ENCODE results near the gene GRIA4. TPM values are rescaled to one million over a fixed set of nuclear protein-coding genes. Genes with fewer than 3 reads are reported as not detected.
"Not testable (repeated sequence)": the region's sequence is repeated elsewhere in the genome, so short reads cannot be mapped to it uniquely, and the experiment has no call there.

GRIA4 gene
- total RNA-seq, 2 experiments from 2014 or later, result not detected

GRCh38 chr11:105989124-105989523 lies 379.3 kb downstream of the GRIA4 start:
- no peak overlapping the region for H3K4me3 Mint-ChIP-seq
- H3K27ac Mint-ChIP-seq, result no peak overlapping the region
- H3K4me1 Mint-ChIP-seq (ENCODE audit: low read depth), result no peaks in the 10 kb centered on the region
- DNase-seq, result no peak
- no peaks in the 10 kb centered on the region for H3K27me3 Mint-ChIP-seq
- H3K9me3 Mint-ChIP-seq, result peaks cover 11% of the 10 kb centered on the region
- ChIA-PET POLR2A (no interaction called here), CTCF (no interaction called here)
- intact Hi-C loops (cut with micrococcal nuclease), result no loop called here
- H3K36me3 Mint-ChIP-seq, result peaks cover 8% of the 10 kb centered on the region

GRCh38 chr11:105991888-105992287 lies 382.0 kb downstream of the GRIA4 start:
- no peaks in the 10 kb centered on the region for H3K27me3 Mint-ChIP-seq
- intact Hi-C loops (cut with micrococcal nuclease), result no loop called here
- no peaks in the 10 kb centered on the region for H3K4me1 Mint-ChIP-seq (ENCODE audit: low read depth)
- ChIA-PET POLR2A (no interaction called here), CTCF (no interaction called here)
- no peak overlapping the region for H3K4me3 Mint-ChIP-seq
- H3K27ac Mint-ChIP-seq, result no peak overlapping the region
- peaks cover 31% of the 10 kb centered on the region for H3K36me3 Mint-ChIP-seq
- peaks cover 16% of the 10 kb centered on the region for H3K9me3 Mint-ChIP-seq
- DNase-seq, result no peak

- ChIA-PET POLR2A (no interaction called here), CTCF (no interaction called here)
- Mint-ChIP-seq H3K9me3 (peaks cover 24% of the 10 kb centered on the region), H3K27ac (no peak overlapping the region), H3K27me3 (no peaks in the 10 kb centered on the region), H3K36me3 (peaks cover 69% of the 10 kb centered on the region), H3K4me3 (no peak overlapping the region), H3K4me1 (ENCODE audit: low read depth) (peaks cover 11% of the 10 kb centered on the region)
- intact Hi-C loops (cut with micrococcal nuclease), result no loop called here
- no peak for DNase-seq
Measured at GRCh38 chr11:106001304-106002012, 391.6 kb downstream of the GRIA4 start.

- H3K36me3 Mint-ChIP-seq, result peaks cover 74% of the 10 kb centered on the region
- H3K27ac Mint-ChIP-seq; H3K4me1 Mint-ChIP-seq (ENCODE audit: low read depth); CTCF ChIA-PET; POLR2A ChIA-PET; H3K27me3 Mint-ChIP-seq; H3K4me3 Mint-ChIP-seq; DNase-seq; intact Hi-C loops (cut with micrococcal nuclease): not testable (repeated sequence)
- peaks cover 22% of the 10 kb centered on the region for H3K9me3 Mint-ChIP-seq
Measured at GRCh38 chr11:106003094-106003493, 393.2 kb downstream of the GRIA4 start.

GRCh38 chr11:106011481-106011880 lies 401.6 kb downstream of the GRIA4 start:
- DNase-seq, result no peak
- Mint-ChIP-seq H3K9me3 (no peaks in the 10 kb centered on the region), H3K36me3 (peaks cover 61% of the 10 kb centered on the region), H3K27ac (no peak overlapping the region), H3K27me3 (no peaks in the 10 kb centered on the region), H3K4me1 (ENCODE audit: low read depth) (peaks cover 33% of the 10 kb centered on the region), H3K4me3 (no peak overlapping the region)
- ChIA-PET POLR2A (no interaction called here), CTCF (no interaction called here)
- intact Hi-C loops (cut with micrococcal nuclease), result no loop called here

- Mint-ChIP-seq H3K27ac (no peak overlapping the region), H3K27me3 (no peaks in the 10 kb centered on the region), H3K9me3 (no peaks in the 10 kb centered on the region), H3K4me1 (ENCODE audit: low read depth) (peaks cover 41% of the 10 kb centered on the region), H3K4me3 (no peak overlapping the region), H3K36me3 (peaks cover 49% of the 10 kb centered on the region)
- intact Hi-C loops (cut with micrococcal nuclease), result no loop called here
- ChIA-PET CTCF (no interaction called here), POLR2A (interaction anchor here (0.6 kb wide), 1 partner anchor 173 kb away, joined by 3 read pairs; no protein-coding TSS in a partner anchor)
- DNase-seq, result no peak
Measured at GRCh38 chr11:106012744-106013143, 402.9 kb downstream of the GRIA4 start.

GRCh38 chr11:106014035-106014434 lies 404.2 kb downstream of the GRIA4 start:
- peaks cover 38% of the 10 kb centered on the region for H3K36me3 Mint-ChIP-seq
- no peaks in the 10 kb centered on the region for H3K27me3 Mint-ChIP-seq
- no peaks in the 10 kb centered on the region for H3K9me3 Mint-ChIP-seq
- ChIA-PET CTCF (no interaction called here), POLR2A (no interaction called here)
- no peak overlapping the region for H3K27ac Mint-ChIP-seq
- intact Hi-C loops (cut with micrococcal nuclease), result no loop called here
- DNase-seq, result no peak
- H3K4me1 Mint-ChIP-seq (ENCODE audit: low read depth), result peaks cover 51% of the 10 kb centered on the region
- no peak overlapping the region for H3K4me3 Mint-ChIP-seq

GRCh38 chr11:106014620-106015019 lies 404.7 kb downstream of the GRIA4 start:
- Mint-ChIP-seq H3K4me3 (no peak overlapping the region), H3K27me3 (no peaks in the 10 kb centered on the region), H3K4me1 (ENCODE audit: low read depth) (peaks cover 53% of the 10 kb centered on the region), H3K36me3 (peaks cover 33% of the 10 kb centered on the region), H3K9me3 (no peaks in the 10 kb centered on the region), H3K27ac (no peak overlapping the region)
- POLR2A ChIA-PET, result no interaction called here
- CTCF ChIA-PET, result no interaction called here
- intact Hi-C loops (cut with micrococcal nuclease), result no loop called here
- DNase-seq, result no peak

GRCh38 chr11:106015066-106015465 lies 405.2 kb downstream of the GRIA4 start:
- ChIA-PET POLR2A (no interaction called here), CTCF (no interaction called here)
- no peaks in the 10 kb centered on the region for H3K27me3 Mint-ChIP-seq
- no peak overlapping the region for H3K27ac Mint-ChIP-seq
- DNase-seq, result no peak
- H3K36me3 Mint-ChIP-seq, result peaks cover 30% of the 10 kb centered on the region
- no peaks in the 10 kb centered on the region for H3K9me3 Mint-ChIP-seq
- no peak overlapping the region for H3K4me3 Mint-ChIP-seq
- H3K4me1 Mint-ChIP-seq (ENCODE audit: low read depth), result peaks cover 54% of the 10 kb centered on the region
- intact Hi-C loops (cut with micrococcal nuclease), result no loop called here

- H3K36me3 Mint-ChIP-seq, result peaks cover 20% of the 10 kb centered on the region
- intact Hi-C loops (cut with micrococcal nuclease), result no loop called here
- CTCF ChIA-PET, result no interaction called here
Measured at GRCh38 chr11:106017093-106017492, 407.2 kb downstream of the GRIA4 start.

GRCh38 chr11:106021181-106021966 lies 411.5 kb downstream of the GRIA4 start:
- no peak for DNase-seq
- H3K4me1 Mint-ChIP-seq (ENCODE audit: low read depth), result peaks cover 48% of the 10 kb centered on the region
- peak overlapping the region; percentile 85 for H3K4me3 Mint-ChIP-seq
- no peaks in the 10 kb centered on the region for H3K9me3 Mint-ChIP-seq
- ChIA-PET CTCF (no interaction called here), POLR2A (no interaction called here)
- intact Hi-C loops (cut with micrococcal nuclease), result loop anchor here (5.0 kb wide), 4 partner anchors 1314 to 1821 kb away; partner anchors contain the start of genes ALKBH8 and CWF19L2
- H3K36me3 Mint-ChIP-seq, result peaks cover 10% of the 10 kb centered on the region
- peaks cover 3% of the 10 kb centered on the region for H3K27me3 Mint-ChIP-seq
- H3K27ac Mint-ChIP-seq, result peak overlapping the region; percentile 87

More at GRCh38 chr11:106017093-106017492, 407.2 kb downstream of the GRIA4 start:
- no peak overlapping the region for H3K27ac Mint-ChIP-seq
- no peak for DNase-seq
- POLR2A ChIA-PET, result no interaction called here
- no peaks in the 10 kb centered on the region for H3K9me3 Mint-ChIP-seq
- peaks cover 61% of the 10 kb centered on the region for H3K4me1 Mint-ChIP-seq (ENCODE audit: low read depth)
- H3K27me3 Mint-ChIP-seq, result no peaks in the 10 kb centered on the region
- H3K4me3 Mint-ChIP-seq, result no peak overlapping the region

- ChIA-PET CTCF (no interaction called here), POLR2A (no interaction called here)
- intact Hi-C loops (cut with micrococcal nuclease), result loop anchor here (1.0 to 5.0 kb wide), 8 partner anchors 9 to 1820 kb away; partner anchors contain the start of genes AASDHPPT, ALKBH8, CWF19L2 and KBTBD3
- Mint-ChIP-seq H3K27ac (peak within 1 kb of the TSS; percentile 87), H3K4me3 (peak within 1 kb of the TSS; percentile 85), H3K4me1 (ENCODE audit: low read depth) (peaks cover 40% of the 10 kb centered on the region), H3K27me3 (peaks cover 3% of the 10 kb centered on the region), H3K9me3 (peaks cover 4% of the 10 kb centered on the region), H3K36me3 (peaks cover 9% of the 10 kb centered on the region)
- peak; percentile 99 for DNase-seq
Measured at GRCh38 chr11:106021967-106022794, 412.3 kb downstream of the GRIA4 start, which contains the start of gene MSANTD4. TSS of gene MSANTD4 (minus strand) at chr11:106022240. CDS start at chr11:106010917, 11,323 bp downstream.
